GM21367 (cell line): ENCODE results near the gene KCNF1.

ENCODE experiments used
- ATAC-seq: cut with Tn5 transposase; IDR thresholded peaks from one replicate; pipeline ENCODE4 v1.9.1; 2021; ENCODE audit not compliant: unreplicated experiment

The KCNF1 gene

DNA sequence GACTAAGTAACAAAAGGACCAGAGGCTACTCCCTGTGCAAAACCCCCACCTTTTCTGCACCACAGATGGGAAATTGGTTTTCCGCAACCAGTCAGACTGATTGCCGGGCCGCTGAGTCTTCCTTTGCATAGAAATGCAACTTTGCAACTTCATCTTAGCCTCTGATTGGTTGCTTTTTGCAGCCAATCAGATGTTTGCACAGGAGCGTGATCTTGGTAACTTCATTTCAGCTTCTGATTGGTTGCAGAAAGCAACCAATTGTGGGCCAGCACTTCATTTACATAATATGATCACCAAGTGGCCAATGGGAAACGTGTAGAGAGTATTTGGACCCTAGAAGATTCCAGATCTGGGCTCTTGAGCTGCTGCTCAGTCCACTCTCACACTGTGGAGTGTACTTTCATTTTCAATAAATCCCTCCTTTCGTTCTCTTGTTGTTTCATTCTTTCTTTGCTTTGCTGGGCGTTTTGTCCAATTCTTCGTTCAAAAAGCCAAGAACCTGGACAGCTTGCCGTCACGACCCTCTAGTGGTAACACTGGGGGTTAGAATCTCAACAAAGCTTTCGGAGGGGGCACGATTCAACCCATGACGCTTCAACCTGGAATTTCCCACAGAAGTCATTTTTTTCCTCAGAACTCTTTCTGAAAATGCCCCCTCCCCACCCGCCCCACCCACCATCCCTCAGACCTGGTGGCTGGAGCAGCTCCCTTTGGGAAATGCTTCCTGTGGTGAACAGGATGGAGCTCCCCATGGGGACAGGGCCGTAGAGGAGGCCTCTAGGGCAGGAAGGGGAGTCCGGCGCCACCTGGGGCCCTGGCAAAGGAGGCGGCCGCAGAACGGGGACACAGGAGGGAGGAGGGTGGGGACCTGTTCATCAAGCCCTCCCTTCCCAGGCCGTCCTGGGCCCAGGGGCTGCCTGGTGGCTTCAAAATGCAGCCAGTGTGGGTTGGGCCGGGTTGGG lies 31.8 kb upstream of the KCNF1 start:
- ATAC-seq: no peak

DNA sequence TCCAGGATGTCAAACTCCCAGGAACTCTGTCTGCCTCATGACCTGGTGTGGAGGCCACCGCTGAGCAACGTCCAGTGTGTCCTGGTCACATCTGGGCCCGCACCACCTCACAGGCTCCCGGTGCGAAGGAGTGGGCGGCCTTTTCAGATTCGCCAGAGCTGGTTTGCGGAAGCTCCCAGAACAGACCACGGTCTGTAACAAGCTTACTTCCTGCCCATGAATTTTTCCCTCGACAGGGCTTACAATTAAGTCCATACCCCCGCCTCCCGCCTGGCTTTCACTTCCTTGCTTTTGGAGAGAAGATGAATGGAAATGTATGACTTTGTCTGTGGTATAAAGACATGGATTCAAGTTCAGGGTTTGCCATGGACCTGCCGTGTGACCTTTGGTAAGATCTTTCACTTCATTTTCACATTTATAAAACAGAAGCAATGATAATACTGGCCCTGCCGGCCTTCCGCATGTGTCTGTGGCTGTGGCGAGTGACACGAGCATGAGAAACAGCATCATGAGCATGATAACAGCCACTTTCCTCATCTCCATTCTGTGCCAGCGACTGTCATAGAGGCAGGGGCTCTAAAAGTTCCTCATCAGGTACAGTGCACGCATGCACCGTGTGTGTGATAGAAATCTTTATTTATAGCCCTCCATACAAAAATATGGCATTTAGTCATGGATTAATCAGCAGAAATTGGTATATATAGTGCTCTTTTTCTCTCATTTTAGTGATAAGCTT lies 31.0 kb upstream of the KCNF1 start:
- no peak for ATAC-seq

DNA sequence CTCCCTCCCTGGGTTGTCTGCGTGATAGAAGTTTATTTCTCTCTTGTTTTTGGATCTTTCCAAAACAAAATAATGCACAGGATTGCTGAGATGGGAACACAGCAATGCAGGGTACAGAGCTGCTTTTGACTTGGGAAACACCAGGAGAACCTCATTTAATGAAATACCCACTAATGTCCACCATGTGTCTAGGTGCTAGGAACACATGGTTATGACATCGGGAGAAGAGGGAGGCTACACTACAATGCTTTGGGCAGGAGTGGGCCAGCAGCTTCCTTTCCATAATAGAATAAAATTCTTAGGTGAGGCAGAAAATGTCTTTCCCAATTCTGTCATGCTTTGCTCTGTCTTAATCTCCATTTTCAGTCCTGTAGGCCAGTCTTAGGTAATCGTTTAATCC lies 29.2 kb upstream of the KCNF1 start:
- no peak for ATAC-seq

DNA sequence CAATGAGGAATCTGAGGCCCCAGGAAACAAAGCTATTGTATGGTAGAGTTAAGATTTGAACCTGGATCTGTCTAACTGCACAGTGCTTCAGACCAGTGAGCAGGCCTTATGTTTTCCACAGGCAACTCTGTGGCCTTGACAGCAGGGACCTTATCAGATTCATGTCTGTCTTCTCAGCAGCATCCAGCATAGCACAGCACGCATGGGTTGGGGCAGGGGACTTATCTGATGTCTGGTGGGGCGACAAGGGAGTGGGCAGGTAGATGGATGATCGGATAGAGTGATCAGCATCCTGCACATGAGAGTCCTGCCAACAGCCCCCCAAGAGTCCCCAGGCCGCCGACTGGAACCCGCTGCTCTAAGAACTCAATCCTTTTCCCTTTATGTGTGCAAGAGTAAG lies 28.7 kb upstream of the KCNF1 start:
- ATAC-seq: no peak

DNA sequence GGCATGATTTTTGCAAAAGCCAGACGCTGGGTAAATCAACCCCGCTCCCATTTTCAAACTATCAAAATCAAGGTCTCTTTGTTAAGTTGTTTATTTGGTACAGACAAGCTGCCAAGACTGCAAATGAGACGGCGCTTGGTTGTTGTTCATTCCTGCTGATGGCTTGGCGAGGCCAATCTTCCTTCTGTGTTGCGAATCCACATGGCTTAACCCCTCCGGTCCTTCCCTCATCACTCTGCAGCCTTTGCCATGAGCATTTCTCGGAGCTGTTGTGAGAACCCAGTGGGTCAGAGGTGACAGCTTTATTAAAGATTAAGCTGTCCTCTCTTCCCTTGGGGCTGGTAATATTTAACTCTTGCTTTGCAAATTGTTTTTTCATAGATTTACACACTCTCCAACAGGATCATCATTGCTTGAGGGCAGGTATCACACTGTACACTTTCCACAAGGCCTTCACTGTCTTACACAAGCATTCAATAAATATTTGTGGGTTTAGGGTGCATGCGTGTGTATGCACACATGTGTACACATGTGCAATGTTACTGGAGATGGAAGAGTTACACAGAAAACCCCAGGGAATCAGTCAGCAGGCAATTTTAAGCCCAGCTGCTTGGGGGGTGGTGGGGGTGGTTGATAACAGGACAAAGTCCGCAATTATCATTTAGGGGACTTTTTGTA lies 27.8 kb upstream of the KCNF1 start:
- ATAC-seq: no peak

DNA sequence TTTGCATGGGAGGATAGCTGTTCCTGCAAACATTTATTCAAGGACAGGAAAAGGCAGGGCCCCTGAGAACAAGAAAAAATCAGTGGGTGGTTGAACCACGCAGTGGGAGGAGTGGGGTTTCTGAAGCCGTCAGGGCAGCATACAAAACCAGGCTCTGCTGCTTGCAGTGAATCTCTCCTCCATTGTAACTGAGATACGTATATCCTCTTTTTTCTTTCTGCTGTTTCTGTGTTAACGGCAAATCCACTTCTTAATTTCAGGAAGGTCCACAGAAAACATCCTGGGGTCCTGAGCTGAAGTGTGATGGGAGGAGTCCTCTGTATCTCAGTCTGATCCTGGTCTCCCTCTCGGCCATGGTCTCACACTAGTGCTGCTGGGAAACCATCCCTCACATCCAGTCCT lies 27.2 kb upstream of the KCNF1 start:
- no peak for ATAC-seq

DNA sequence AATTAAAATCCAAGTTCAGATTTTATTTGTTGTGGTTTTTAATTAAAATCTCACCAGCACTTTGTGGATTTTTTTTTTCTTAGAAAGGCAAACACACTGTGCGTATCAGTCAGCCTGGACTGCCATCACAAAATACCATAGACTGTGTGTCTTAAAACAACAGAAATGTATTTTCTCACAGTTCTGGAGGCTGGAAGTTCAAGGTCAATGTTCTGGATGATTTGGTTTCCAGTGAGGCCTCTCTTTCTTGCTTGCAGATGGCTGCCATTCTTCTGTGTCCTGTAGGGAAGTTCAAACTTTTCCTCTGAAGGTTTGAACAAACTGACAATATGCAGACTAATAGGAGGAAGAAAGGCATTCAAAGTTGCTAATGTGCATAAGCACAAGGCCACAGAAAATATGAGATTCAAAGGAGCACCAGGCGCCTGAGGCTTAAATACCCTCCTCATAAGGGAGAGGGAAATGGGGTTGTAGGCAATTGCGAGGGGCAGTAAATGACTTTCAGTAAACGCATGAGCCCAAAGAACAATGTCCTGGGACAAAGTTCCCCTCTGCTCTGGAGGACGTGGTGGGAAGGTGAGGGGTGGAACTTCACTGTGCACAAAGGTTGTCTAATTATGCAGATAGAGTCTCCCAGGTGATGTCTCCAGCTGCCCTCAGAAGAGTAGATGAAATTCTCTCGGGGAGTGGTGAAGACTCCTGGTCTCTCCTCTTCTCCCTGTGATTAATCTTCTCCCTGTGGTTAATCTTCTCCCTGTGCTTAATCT lies 26.5 kb upstream of the KCNF1 start:
- no peak for ATAC-seq

DNA sequence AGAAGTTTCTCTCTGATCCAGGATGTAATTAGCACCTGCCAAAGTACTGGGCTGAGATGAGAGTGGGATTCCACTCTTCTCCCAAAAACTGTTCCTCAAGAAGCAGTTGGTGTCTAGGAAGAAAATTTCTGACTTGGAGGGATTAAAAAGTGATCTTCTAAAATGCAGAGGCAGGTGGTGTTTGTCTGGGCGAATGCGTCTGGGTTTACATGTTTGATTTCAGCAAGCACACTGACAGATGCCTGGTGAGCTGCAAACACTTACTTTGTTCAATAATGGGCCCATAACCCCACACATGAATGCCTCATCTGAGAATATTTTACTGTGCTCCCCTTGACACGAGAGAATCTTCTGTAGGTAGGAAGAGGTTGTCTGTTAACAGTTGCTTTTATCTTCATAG lies 24.3 kb upstream of the KCNF1 start:
- no peak for ATAC-seq

DNA sequence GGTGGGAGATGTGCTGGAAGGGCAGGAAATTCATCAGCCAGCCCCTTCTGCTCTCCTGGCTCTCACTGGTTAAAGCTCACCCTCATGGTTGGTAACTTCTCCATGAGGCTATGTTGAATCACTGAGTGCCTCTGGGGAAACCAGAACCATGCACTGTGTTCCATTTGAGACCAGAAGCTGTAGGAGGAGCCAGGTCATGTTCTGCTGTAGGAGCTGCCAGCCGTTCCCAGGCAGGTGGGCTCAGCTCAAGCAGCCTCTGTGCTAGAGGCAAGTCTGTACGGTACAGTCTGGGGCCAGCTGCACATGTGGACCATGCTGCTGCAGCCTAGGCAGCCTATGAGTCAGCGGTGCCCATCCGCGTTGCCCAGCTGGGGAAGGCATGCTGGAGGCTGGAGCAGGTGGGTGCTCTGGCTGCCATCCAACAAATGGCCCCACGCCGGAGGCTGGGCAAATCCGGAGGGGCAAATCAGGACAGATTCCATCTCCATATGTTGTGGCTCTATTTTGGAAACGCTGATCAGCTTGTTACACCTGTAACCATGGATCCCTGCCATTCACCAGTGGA lies 22.0 kb upstream of the KCNF1 start:
- ATAC-seq: no peak

DNA sequence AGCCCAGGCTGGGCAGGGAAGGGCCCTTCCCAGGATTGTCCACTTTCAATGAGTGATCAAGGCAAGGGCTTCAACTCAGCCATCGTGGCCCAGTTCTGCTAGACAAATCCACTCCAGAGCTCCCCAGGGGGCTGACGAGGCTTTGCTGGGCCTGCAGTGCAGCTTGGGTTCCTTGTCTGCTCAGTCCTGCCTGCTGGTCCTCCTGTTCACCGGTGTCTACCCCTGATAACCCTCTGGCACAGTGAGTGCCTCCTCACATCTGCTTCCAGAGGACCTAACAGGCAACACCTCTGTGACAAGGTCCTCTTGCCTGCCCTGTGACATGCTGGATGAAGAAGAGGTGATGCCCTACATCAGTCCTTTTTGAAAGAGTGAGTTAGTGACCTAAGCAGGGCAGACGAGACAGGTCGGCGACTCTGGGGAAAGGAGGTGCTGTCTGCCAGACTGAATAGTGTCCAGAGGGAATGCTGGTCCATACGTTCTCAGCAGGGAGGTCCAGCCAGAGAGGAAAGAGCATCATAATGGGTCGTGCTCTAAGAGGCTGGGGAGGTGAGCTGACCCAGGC lies 20.9 kb upstream of the KCNF1 start:
- no peak for ATAC-seq

DNA sequence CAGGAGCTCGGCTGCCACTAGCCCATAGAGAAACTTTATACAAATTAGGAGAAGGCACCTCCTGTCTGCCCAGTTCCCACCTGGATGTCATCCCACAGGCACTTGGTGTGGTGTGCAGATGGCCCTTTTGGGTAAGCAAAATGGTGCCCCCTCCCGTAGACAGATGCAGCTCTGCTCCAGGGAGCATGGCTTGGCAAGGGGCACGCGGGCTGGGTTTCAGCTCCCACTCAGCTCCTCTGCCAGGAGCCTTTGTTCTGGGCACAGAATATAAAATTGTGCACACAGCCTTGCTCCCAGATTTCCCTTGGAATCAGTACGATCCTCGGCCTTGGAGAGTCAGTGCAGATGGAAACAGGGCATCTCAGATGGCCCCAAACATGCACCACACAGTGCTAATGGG lies 20.3 kb upstream of the KCNF1 start:
- ATAC-seq: no peak

DNA sequence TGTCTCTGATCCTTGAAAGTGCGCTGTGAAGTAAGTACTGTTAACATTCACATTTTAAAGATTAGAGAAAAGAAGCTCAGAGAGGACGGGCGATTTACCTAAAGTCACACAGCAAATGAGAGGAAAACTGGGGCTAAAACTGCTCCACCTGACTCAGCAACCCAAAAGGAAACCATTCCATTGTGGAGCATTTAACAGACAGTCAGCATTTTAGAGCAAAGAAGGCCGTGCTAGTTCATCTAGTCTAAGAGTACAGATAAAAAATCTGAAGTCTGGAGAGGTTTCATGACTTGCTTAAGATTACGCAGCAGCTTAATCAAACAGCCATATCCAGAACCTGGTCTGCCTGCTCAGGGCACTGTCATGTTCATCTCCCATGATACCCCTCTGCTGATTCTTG lies 19.9 kb upstream of the KCNF1 start:
- ATAC-seq: no peak

DNA sequence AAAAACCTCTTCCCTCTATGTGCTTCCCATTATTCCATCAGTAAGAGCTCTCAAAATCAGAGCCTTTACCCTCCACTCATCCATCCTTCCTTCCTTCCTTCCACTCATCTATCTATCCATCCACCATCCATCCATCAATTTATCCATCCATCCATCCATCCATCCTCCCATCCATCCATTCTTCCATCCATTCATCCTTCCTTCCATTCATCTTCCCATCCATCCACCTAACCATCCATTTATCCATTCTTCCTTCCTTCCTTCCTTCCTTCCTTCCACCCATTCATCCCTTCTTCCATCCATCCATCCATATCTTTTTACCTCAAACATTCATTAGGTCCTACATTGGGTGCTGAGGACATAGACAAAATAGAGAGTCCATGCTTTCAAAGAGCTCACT lies 19.4 kb upstream of the KCNF1 start:
- no peak for ATAC-seq

DNA sequence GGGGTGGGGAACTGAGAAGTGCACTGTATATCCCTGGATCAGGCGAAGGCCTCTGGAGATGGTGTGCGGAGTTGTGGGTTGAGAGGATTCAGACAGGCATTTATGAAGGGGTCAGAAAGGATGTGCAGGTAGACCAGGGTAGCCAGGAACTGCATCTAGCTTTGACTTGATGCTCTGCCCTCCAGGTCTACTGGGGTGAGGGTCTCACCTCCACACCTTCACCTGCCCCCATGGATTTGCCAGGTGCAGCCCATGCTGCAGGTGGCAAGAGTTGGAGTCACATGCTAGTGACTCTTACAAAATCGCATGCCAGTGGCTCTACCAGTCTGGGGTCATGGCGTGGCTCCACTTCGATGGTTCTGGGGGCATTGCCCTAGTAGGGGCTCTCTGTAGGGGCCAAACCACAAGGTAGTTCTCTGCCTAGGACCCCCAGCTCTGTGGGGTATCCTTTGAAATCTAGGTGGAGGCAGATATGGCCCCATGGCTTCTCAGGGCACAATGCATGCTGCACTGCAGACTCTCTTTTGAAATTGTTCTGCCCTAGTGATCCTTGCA lies 18.9 kb upstream of the KCNF1 start:
- no peak for ATAC-seq

DNA sequence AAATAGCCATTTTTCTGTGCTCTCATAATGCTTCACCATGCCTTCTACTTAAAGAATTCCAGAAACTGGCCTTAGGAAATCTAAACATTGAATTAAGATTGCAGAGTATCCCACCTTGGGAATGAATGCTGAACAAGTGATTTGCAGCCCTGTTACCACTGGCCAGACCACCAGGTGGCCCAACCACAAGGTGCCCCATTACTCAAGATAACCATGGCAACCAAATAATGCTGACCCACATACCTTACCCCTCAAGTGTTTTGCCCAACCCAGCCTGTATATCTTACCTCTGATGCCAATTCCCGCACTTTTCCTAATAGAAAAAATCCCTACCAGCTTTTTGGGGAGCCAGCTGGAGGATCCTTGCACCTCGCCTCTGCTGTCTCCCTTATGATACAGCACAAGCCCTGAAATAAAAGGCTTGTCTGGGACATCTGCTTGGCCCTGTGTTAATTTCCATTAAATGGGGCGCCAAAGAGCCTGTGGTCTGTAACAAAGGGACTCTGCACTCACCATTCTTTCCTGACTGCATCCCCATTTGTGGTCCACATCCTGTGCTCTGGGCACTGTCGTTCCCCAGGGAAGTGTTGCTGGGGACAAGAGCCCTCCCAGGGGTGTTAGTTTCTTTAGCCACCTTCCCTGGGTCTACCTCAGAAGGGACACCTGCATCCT lies 17.3 kb upstream of the KCNF1 start:
- ATAC-seq: no peak

DNA sequence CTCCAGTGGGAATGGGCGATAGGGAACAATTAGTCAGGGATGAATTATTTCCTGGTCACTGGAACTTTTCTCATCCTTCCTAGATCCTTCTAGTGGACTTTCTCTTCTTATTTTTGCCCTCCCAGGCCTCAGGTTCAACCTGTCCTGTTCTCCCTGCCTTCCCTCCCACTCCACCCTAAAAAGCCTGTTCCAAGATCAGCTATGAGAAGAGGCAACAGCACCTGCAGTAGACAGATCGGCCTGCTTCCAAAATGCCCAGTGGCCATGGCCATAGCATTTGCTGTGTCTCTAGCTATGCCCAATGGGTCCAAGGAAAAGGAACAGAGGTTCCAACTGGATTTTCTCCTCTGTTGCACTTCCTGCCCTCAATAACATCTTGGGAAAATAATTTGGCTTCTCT lies 16.5 kb upstream of the KCNF1 start:
- no peak for ATAC-seq

DNA sequence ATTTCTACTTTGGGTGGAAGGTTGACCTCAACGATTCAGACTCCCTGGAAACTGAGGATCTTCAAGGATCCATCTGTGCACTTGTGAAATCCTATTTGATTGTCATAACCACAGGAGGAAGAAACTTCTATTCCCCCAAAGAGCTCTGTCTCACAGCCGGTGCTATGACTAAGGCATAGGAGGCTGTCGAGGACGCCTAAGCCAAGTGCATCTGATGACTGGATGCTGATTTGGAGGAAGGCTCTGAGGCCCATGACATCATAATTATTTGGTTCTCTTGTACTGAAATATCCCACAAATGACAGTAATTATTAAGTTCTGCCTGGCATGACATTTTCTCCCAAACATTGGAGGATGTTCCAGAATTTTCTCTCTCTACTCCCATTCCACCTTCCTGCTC lies 13.8 kb upstream of the KCNF1 start:
- ATAC-seq: no peak

DNA sequence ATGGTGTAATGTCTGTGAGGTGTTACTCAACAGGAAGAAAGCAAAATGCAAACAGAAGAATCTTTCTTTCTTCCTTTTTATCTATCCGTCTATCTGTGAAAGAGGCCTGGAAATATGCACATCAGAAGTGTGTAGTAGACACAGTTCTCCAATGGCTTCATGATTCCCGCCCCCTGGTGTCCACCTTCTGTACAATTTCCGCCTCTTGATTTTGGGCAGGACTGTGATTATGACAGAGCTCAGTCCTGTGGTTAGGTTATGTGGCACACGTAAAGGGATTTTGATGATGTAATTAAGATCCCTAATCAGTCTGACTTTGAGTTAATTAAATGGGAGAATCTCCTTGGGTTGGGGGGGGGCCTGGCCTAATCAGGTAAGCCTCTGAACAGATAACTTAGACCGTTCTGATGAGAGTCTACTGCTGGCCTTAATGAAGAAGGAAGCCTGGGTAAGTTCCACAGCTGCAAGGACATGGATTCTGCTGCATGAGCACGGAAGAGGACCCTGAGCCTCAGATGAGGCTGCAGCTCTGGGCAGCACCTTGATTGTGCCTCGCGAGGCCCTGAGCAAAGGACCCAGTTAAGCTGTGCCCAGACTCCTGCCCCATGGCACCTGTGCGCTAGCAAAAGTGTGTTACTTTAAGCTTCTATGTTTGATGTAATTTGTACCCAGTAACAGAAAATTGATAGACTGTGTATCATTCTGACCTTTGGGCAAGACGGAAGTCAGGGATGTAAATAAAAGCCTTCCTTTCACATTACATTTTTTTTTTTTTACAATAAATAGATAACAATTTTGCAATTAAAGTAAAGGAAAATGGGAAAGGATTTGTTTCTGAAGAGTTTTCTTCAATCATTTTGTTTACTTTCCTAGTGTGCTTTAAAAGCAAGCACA lies 11.3 kb upstream of the KCNF1 start:
- ATAC-seq: no peak
